Thyroid gland (tissue), 4 donors: ENCODE measurements around the gene OR2A14. TPM values are rescaled to one million over a fixed set of nuclear protein-coding genes. Genes with fewer than 3 reads are reported as not detected.

ENCODE experiments used
- DNase-seq, 2 donors: peaks; one replicate each; pipeline ENCODE4 v3.0.0-alpha.2; 2019
- H3K27ac ChIP-seq, 3 donors: fragments of 200-600 bp; sonication (generic); 1 replicate in 2 of 3; 2 replicates in 1 of 3; pipeline ENCODE4 v1.5.1; 2016 to 2019; ENCODE audit warnings: mild to moderate bottlenecking in 1 of 3, moderate library complexity in 1 of 3
- H3K27me3 ChIP-seq: fragments of 200-600 bp; sonication (generic); one replicate; pipeline ENCODE4 v1.5.1; 2019
- H3K36me3 ChIP-seq, 2 donors: fragments of 200-600 bp; sonication (generic); one replicate each; pipeline ENCODE4 v1.5.1; 2016 to 2019
- H3K4me1 ChIP-seq, 2 donors: fragments of 200-600 bp; sonication (generic); one replicate each; pipeline ENCODE4 v1.5.1; 2017 to 2019
- H3K4me3 ChIP-seq, 3 donors: fragments of 200-600 bp; sonication (generic); replicated peaks in 1 of 3; 1 replicate in 2 of 3; 2 replicates in 1 of 3; pipeline ENCODE4 v1.5.1; 2016; ENCODE audit warnings: mild to moderate bottlenecking in 1 of 3
- H3K9me3 ChIP-seq: fragments of 200-600 bp; sonication (generic); one replicate; pipeline ENCODE4 v1.5.1; 2017
- POLR2A ChIP-seq, 2 donors: fragments of 450-650 bp; IDR thresholded peaks; one replicate each; pipeline ENCODE4 v1.6.1; 2017; ENCODE audit warnings: antibody characterized with exemption in 2 of 2, mild to moderate bottlenecking in 2 of 2, moderate library complexity in 1 of 2
- WGBS, 2 donors: methylation state at CpG; one replicate each; pipeline ENCODE4 v1.1.5; 2017; 5-methylcytosine and 5-hydroxymethylcytosine counted together
- intact Hi-C: fragments of 100-400 bp; cut with DNase I; formaldehyde crosslinking; loops from one replicate; pipeline ENCODE4 v1.15.1; 2023
- total RNA-seq, 4 donors: library from RNA; depleted of rRNA; stranded (reverse); fragments of >200 nt; gene quantifications; one replicate each; pipeline ENCODE4 v1.2.3, GENCODE V29; 2016
- TF ChIP-seq, protein P1 (sequence below), 6 experiments: fragments of 200-600 bp in 3 of 6; fragments of 450-650 bp in 3 of 6; sonication (generic) in 3 of 6; IDR thresholded peaks; one replicate each; pipeline ENCODE4 v1.5.1; 2016 to 2019; ENCODE audit warnings: antibody characterized with exemption in 6 of 6, mild to moderate bottlenecking in 2 of 6, inconsistent platforms in 1 of 6, moderate library complexity in 1 of 6

The OR2A14 gene
- total RNA-seq, 4 donors from 2014 or later, result not detected

DNA sequence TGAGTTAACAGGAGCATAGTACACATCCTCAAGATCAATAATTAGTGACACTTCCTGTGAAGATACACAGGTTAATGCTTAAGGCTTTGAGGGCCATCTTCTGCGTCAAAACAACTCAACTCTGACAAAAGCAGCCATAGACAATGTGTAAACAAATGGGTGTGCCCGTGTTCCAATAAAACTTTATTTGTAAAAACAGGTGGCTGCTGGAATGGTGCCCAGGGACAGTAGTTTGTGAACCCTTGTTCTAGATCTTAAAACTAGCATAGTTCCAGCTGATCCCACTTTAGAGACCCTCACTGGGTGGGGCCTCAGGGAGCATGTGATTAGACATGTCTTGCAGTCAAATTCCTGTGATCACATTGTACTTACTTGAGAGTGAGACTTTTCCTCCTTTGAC, 7.8 kb downstream of the OR2A14 start:
- Histone ChIP-seq H3K27ac (no peak overlapping the region), H3K36me3 (no peaks in the 10 kb centered on the region), H3K4me3 (no peak overlapping the region), H3K4me1 (no peaks in the 10 kb centered on the region), H3K9me3 (no peaks in the 10 kb centered on the region), H3K27me3 (no peaks in the 10 kb centered on the region)
- intact Hi-C loops, result no loop called here
- 90 to 94% methylated on average over 2 of the region's 2 CpGs for WGBS, 2 donors
- TF ChIP-seq POLR2A (IDR thresholded peaks at IDR 0.05), result no peak
- TF ChIP-seq, protein P1, sequence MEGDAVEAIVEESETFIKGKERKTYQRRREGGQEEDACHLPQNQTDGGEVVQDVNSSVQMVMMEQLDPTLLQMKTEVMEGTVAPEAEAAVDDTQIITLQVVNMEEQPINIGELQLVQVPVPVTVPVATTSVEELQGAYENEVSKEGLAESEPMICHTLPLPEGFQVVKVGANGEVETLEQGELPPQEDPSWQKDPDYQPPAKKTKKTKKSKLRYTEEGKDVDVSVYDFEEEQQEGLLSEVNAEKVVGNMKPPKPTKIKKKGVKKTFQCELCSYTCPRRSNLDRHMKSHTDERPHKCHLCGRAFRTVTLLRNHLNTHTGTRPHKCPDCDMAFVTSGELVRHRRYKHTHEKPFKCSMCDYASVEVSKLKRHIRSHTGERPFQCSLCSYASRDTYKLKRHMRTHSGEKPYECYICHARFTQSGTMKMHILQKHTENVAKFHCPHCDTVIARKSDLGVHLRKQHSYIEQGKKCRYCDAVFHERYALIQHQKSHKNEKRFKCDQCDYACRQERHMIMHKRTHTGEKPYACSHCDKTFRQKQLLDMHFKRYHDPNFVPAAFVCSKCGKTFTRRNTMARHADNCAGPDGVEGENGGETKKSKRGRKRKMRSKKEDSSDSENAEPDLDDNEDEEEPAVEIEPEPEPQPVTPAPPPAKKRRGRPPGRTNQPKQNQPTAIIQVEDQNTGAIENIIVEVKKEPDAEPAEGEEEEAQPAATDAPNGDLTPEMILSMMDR (IDR thresholded peaks at IDR 0.05), result no peak
- DNase-seq, result no peak

DNA sequence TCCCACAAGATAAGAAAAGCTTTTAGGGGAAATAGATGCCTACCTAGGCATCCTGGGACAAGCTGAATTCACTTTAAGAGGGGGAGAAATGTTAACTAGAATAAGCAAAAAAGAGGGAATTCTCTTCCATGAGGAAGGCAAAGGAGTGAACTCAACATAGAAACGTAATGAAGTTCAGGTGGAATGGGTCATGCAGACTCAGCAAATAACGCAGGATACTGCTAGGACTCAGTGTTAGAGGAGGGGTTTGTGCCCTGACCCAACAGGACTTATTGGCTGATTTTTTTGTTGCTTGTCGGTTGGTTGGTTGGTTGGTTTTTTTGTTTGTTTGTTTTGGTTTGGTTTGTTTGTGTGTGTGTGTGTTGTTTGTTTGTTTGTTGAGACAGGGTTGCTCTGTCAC, 9.3 kb downstream of the OR2A14 start:
- Histone ChIP-seq H3K27ac (no peak overlapping the region), H3K27me3 (no peaks in the 10 kb centered on the region), H3K4me1 (no peaks in the 10 kb centered on the region), H3K4me3 (no peak overlapping the region), H3K9me3 (no peaks in the 10 kb centered on the region), H3K36me3 (no peaks in the 10 kb centered on the region)
- DNase-seq, result no peak
- intact Hi-C loops, result no loop called here
- 71 to 78% methylated on average over 3 of the region's 3 CpGs for WGBS, 2 donors
- no peak for TF ChIP-seq POLR2A (IDR thresholded peaks at IDR 0.05)
- TF ChIP-seq, protein P1 (IDR thresholded peaks at IDR 0.05), result no peak

DNA sequence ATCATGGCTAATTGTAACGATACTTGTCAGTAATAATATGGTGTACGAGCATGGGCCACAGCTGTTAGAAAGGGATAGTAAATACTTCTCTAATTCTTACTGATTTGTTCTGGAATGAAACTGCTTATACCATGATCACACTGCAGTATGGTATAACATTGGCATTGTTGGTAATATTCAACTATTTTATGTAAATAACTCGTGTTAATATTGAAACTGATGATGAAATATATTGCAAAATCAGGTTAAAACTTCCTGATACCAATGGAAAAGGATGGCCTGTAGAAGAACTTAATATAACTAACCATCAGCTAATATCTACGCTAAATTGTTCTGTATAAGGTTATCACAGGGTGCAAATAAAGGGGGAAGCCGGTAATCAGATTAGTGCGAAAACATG, 10.3 kb downstream of the OR2A14 start:
- WGBS, 2 donors, result 84 to 94% methylated on average over 6 of the region's 6 CpGs
- Histone ChIP-seq H3K27me3 (no peaks in the 10 kb centered on the region), H3K27ac (no peak overlapping the region), H3K9me3 (no peaks in the 10 kb centered on the region), H3K4me3 (no peak overlapping the region), H3K36me3 (no peaks in the 10 kb centered on the region), H3K4me1 (no peaks in the 10 kb centered on the region)
- intact Hi-C loops, result no loop called here
- DNase-seq, result no peak
- TF ChIP-seq POLR2A (IDR thresholded peaks at IDR 0.05), result no peak
- TF ChIP-seq, protein P1 (IDR thresholded peaks at IDR 0.05), result no peak

DNA sequence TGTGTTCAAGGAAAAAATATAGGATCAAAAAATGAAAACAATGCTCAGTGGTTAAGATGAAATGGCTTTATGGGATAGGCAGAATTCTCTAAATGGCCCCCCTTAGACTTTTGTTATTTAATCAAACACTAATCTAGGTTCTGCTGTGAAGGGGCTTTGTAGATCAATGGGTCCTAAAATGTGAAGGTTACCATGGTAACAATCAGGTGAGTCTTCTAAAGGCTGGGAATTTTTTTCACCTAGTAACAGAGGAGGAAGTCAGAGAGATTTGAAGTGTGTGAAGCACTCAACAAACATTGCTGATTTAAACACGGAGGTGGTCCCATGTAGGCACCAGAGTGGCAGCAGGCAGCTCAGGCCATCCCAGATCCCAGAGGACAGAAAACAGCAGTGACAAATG, 11.1 kb downstream of the OR2A14 start:
- WGBS, 2 donors, result 45 to 72% methylated on average over 1 of the region's 1 CpG
- TF ChIP-seq POLR2A (IDR thresholded peaks at IDR 0.05), result no peak
- TF ChIP-seq, protein P1 (IDR thresholded peaks at IDR 0.05), result no peak
- no peaks in the 10 kb centered on the region for H3K27me3 ChIP-seq
- no peaks in the 10 kb centered on the region for H3K4me1 ChIP-seq
- no peak overlapping the region for H3K27ac ChIP-seq
- intact Hi-C loops, result no loop called here
- no peaks in the 10 kb centered on the region for H3K9me3 ChIP-seq
- DNase-seq, result no peak
- no peaks in the 10 kb centered on the region for H3K36me3 ChIP-seq
- H3K4me3 ChIP-seq, result no peak overlapping the region

DNA sequence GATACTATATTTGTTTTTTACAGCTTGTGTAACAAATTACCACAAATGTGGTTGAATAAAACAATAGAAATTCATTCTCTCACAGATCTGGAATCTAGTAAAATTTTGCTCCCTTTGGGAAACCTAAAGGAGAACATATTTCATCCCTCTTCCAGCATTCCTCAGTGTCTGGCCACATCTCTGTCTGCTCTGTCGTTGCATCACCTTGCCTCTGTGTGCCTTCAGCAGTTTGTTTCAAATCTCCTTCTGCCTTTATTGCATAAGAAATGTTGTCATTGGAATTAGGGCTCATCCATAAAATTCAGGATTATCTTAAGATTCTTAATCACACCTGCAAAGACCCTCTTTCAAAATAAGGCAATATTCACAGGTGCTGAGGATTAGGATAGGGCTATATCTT, 14.5 kb downstream of the OR2A14 start:
- no peak overlapping the region for H3K27ac ChIP-seq
- H3K36me3 ChIP-seq, result no peaks in the 10 kb centered on the region
- intact Hi-C loops, result no loop called here
- no peaks in the 10 kb centered on the region for H3K9me3 ChIP-seq
- H3K4me1 ChIP-seq, result no peaks in the 10 kb centered on the region
- DNase-seq, result no peak
- TF ChIP-seq, protein P1 (IDR thresholded peaks at IDR 0.05), result no peak
- TF ChIP-seq POLR2A (IDR thresholded peaks at IDR 0.05), result no peak
- no peaks in the 10 kb centered on the region for H3K27me3 ChIP-seq
- H3K4me3 ChIP-seq, result no peak overlapping the region
- 74 to 86% methylated on average over 1 of the region's 1 CpG for WGBS, 2 donors
